Testis (tissue), 2 donors: ENCODE measurements around the gene ZNF692.

ENCODE experiments used
- CTCF ChIP-seq, 3 experiments: fragments of 450-650 bp in 2 of 3; fragments of 200-600 bp in 1 of 3; sonication (generic) in 1 of 3; IDR thresholded peaks; one replicate each; pipeline ENCODE4 v1.5.1; 2016 to 2019; ENCODE audit warnings: antibody characterized with exemption in 3 of 3, mild to moderate bottlenecking in 2 of 3, moderate library complexity in 1 of 3
- POLR2A ChIP-seq: fragments of 450-650 bp; IDR thresholded peaks from one replicate; pipeline ENCODE4 v1.6.1; 2017; ENCODE audit warnings: antibody characterized with exemption, mild to moderate bottlenecking, moderate library complexity

- TF ChIP-seq CTCF (IDR thresholded peaks at IDR 0.05) (no peak), POLR2A (no peak)
These were observed 9.2 kb downstream of the ZNF692 start for GRCh38 chr1:248849637-248850036.
